BE2C (cell line): ENCODE data around the gene SSX2IP.

Source experiments
- DNase-seq: peaks from one replicate; pipeline ENCODE4 v3.0.0-alpha.2; 2020
- H3K27me3 ChIP-seq: fragments of 250-450 bp; sonication (Bioruptor Pico); 2 replicates; pipeline ENCODE4 v1.5.1; 2020; ENCODE audit warnings: mild to moderate bottlenecking
- H3K36me3 ChIP-seq: fragments of 250-450 bp; sonication (Bioruptor Pico); 2 replicates; pipeline ENCODE4 v1.5.1; 2020; ENCODE audit warnings: mild to moderate bottlenecking
- H3K4me1 ChIP-seq: fragments of 250-450 bp; sonication (Bioruptor Pico); 2 replicates; pipeline ENCODE4 v1.5.1; 2020
- H3K4me3 ChIP-seq: 2 replicates; pipeline ENCODE4 v1.5.1; 2011; ENCODE audit warnings: low read depth, low read length
- H3K9me3 ChIP-seq: fragments of 250-450 bp; sonication (Bioruptor Pico); 2 replicates; pipeline ENCODE4 v1.5.1; 2020
- TF ChIP-seq, protein P1 (sequence below): IDR thresholded peaks from 2 replicates; pipeline ENCODE4 v1.5.1; 2012; ENCODE audit warnings: mild to moderate bottlenecking, low read depth, low read length

The SSX2IP gene

DNA sequence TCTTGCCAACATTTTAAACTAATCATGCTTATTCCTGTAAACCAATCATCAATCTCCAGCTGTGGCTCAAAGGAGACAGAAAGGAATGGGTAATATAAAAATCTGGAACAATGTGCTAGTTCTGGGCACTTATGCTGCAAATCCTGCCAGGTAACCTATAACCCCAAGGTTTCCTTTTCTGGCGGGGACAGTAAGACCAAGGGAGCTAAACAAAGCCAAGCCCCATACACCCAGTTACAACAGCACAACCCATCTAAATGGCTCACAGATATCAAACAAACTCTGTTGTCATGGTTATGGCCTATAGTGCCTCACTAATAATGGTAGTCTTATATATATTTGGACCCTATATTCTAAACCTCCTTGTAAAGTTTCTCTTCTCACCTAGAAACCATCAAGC, 79.2 kb downstream of the SSX2IP start:
- H3K9me3 ChIP-seq = no peaks in the 10 kb centered on the region
- no peaks in the 10 kb centered on the region for H3K4me1 ChIP-seq
- TF ChIP-seq, protein P1, sequence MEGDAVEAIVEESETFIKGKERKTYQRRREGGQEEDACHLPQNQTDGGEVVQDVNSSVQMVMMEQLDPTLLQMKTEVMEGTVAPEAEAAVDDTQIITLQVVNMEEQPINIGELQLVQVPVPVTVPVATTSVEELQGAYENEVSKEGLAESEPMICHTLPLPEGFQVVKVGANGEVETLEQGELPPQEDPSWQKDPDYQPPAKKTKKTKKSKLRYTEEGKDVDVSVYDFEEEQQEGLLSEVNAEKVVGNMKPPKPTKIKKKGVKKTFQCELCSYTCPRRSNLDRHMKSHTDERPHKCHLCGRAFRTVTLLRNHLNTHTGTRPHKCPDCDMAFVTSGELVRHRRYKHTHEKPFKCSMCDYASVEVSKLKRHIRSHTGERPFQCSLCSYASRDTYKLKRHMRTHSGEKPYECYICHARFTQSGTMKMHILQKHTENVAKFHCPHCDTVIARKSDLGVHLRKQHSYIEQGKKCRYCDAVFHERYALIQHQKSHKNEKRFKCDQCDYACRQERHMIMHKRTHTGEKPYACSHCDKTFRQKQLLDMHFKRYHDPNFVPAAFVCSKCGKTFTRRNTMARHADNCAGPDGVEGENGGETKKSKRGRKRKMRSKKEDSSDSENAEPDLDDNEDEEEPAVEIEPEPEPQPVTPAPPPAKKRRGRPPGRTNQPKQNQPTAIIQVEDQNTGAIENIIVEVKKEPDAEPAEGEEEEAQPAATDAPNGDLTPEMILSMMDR = no peak
- H3K36me3 ChIP-seq = no peaks in the 10 kb centered on the region
- no peak for DNase-seq
- H3K4me3 ChIP-seq = no peak overlapping the region
- no peaks in the 10 kb centered on the region for H3K27me3 ChIP-seq

DNA sequence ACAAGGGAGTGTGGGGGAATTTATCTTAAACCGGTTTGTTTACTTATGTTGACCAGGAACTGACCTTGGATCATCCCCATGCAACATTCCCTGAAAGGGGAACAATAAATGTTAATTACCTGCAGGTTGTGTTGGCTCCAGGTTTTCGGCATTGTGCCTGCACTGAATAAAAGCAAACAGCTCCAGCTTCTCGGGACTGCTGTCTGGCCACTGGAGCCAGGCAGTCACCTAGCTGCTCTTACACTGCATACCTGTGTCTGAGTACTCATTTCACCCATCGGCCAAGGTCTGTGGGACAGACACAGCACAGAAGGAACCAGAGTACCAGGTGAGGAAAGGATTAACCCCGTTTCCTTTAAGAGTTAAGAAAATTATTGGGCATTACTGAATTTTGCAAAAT, 83.3 kb downstream of the SSX2IP start:
- H3K36me3 ChIP-seq = no peaks in the 10 kb centered on the region
- H3K27me3 ChIP-seq = no peaks in the 10 kb centered on the region
- TF ChIP-seq, protein P1 = no peak
- no peak overlapping the region for H3K4me3 ChIP-seq
- no peaks in the 10 kb centered on the region; the same call in 1 of the 2 replicates for H3K4me1 ChIP-seq
- DNase-seq = no peak
- H3K9me3 ChIP-seq = no peaks in the 10 kb centered on the region

DNA sequence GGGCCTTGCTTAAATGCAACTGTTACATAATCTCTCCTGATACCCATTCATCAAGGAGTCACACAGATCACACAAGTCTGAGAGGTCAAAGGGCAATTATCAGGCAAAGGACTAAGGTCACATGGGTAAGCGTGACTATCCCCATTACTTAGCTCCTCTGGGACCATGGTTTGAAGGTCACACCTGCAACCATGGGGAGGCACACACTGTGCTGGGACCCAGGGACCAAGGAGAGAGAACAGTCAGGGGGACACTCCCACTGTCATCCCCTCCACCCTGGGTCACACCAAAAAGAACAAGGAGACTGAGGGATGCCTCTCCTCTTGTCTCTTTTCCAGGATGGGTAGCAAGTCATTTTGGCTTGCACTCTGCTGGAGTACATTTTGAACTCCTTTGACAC, 85.1 kb downstream of the SSX2IP start:
- H3K36me3 ChIP-seq = no peaks in the 10 kb centered on the region
- H3K27me3 ChIP-seq = no peaks in the 10 kb centered on the region
- no peak overlapping the region for H3K4me3 ChIP-seq
- H3K4me1 ChIP-seq = no peaks in the 10 kb centered on the region; the same call in 1 of the 2 replicates
- H3K9me3 ChIP-seq = no peaks in the 10 kb centered on the region
- TF ChIP-seq, protein P1 = no peak
- DNase-seq = no peak

DNA sequence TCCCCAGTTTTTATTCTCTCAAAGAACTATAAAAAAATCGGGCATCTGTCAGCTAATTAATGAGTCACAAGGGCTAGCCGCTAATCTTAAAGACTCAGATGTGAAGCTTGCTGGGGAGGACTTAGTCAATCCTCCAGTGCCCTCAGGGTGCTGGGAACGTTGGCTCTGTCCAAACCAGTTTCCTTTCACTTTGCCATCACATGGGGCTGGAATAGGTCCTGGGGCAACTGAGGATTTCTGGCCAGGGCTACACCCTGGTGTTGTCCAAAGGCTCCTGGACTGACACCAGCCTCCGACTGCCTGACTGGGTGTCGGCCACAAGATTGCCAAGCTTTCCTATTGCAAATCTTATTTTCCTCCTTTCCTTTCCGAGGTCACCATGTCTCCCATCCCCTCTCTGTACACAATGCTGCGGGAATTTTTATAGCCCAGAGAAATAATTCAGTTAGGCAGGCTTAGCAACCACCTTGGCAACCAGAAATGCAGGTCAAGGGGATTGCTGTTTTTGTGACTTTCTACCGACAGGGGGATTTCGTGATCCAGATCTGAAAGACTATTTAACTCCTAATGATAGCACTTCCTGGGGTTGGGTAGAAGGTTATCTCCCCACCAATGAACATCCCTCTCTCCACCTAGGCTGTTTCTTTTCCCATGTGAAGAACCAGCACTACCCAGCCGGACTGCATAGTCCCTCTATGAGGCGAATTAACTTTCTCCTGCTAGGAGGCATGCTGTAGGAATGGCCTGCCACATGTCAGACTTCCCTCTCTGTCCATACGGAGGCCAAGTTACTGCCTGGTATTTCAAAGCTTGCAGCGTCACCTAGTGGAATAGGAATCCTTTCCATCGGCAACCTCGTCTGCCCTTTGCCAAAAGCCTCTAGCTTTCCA, 86.1 kb downstream of the SSX2IP start:
- peak overlapping the region; percentile 64 for H3K4me3 ChIP-seq

DNA sequence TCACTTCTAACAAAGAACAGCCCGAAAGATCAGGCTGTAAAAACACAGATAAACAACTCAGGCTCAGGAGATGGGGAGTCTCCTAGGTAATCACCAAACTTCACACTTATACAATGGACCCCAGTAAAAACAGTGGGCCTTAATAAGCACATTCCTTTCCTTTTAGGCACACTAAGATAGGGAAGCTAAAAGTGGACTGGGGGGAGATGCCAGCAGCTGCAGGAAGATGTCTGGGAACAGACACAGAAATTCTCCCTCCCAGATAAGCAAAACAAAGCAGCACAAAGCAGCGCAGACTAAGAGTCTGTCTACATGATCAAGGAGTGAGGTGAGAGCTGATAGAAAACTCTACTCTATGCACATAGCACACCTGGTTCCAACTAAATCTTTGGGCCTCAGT, 87.0 kb downstream of the SSX2IP start:
- no peaks in the 10 kb centered on the region for H3K9me3 ChIP-seq
- no peaks in the 10 kb centered on the region for H3K27me3 ChIP-seq
- H3K4me1 ChIP-seq = no peaks in the 10 kb centered on the region; the same call in 1 of the 2 replicates
- peak overlapping the region; percentile 64 for H3K4me3 ChIP-seq
- H3K36me3 ChIP-seq = no peaks in the 10 kb centered on the region
- TF ChIP-seq, protein P1 = no peak
- no peak for DNase-seq

More for the DNA sequence above, 86.1 kb downstream of the SSX2IP start:
- Histone ChIP-seq H3K27me3 (no peaks in the 10 kb centered on the region), H3K36me3 (no peaks in the 10 kb centered on the region), H3K9me3 (no peaks in the 10 kb centered on the region), H3K4me1 (no peaks in the 10 kb centered on the region; the same call in 1 of the 2 replicates)
- TF ChIP-seq, protein P1 = peak; percentile 71
- DNase-seq = peak; percentile 62

DNA sequence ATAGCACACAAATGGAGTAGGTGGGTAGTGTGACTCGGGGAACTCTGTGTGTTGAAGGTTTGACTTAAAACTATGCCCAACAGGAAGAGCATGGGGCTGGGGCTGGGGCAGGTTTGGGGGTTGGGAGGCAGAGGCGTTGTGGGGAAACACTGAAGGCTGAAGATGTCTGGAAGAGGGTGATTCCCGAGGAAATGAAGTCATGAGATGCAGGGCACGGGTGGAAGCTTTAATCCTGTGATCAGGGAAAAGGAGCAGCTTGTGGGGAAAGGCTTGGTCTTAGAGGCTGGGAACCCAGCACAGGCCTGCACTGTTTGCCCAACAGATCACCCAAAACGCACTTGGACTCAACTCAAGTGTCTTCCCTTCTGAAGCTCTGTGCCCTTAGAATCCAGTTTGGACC, 89.5 kb downstream of the SSX2IP start:
- no peaks in the 10 kb centered on the region; the same call in 1 of the 2 replicates for H3K4me1 ChIP-seq
- TF ChIP-seq, protein P1 = no peak
- no peak overlapping the region for H3K4me3 ChIP-seq
- H3K9me3 ChIP-seq = no peaks in the 10 kb centered on the region
- DNase-seq = no peak
- H3K36me3 ChIP-seq = no peaks in the 10 kb centered on the region
- no peaks in the 10 kb centered on the region for H3K27me3 ChIP-seq
